A204.1 (cell line): ENCODE results near the gene DOCK9.

ENCODE experiments used
- FAIRE-seq: peaks from 2 replicates; lab custom pipeline; 2012; peaks lifted over from hg19 to GRCh38; lab: Jason Lieb, UNC

The DOCK9 gene

GRCh38 chr13:98997738-98998641 is 20.1 kb upstream of the DOCK9 start:
- FAIRE-seq, result no peak

GRCh38 chr13:98997011-98997730 is 19.3 kb upstream of the DOCK9 start:
- no peak for FAIRE-seq

- FAIRE-seq, result no peak
Observed at GRCh38 chr13:98996046-98996445, 18.2 kb upstream of the DOCK9 start.

- no peak for FAIRE-seq
Observed at GRCh38 chr13:98994896-98995295, 17.0 kb upstream of the DOCK9 start.

GRCh38 chr13:98994080-98994479 is 16.2 kb upstream of the DOCK9 start:
- no peak for FAIRE-seq

GRCh38 chr13:98992355-98992754 is 14.5 kb upstream of the DOCK9 start:
- FAIRE-seq, result no peak

GRCh38 chr13:98990701-98991100 is 12.8 kb upstream of the DOCK9 start:
- FAIRE-seq, result no peak

GRCh38 chr13:98989469-98990235 is 11.8 kb upstream of the DOCK9 start:
- no peak for FAIRE-seq

GRCh38 chr13:98988780-98989179 is 10.9 kb upstream of the DOCK9 start:
- FAIRE-seq, result no peak

- FAIRE-seq, result no peak
Observed at GRCh38 chr13:98988277-98988676, 10.4 kb upstream of the DOCK9 start.

- FAIRE-seq, result no peak
Observed at GRCh38 chr13:98987275-98987674, 9.4 kb upstream of the DOCK9 start.

- FAIRE-seq, result no peak
Observed at GRCh38 chr13:98986226-98986846, 8.5 kb upstream of the DOCK9 start.

- FAIRE-seq, result no peak
Observed at GRCh38 chr13:98985591-98985990, 7.7 kb upstream of the DOCK9 start.

- no peak for FAIRE-seq
Observed at GRCh38 chr13:98984983-98985382, 7.1 kb upstream of the DOCK9 start.

- no peak for FAIRE-seq
Observed at GRCh38 chr13:98984118-98984517, 6.3 kb upstream of the DOCK9 start.

- no peak for FAIRE-seq
Observed at GRCh38 chr13:98983182-98983581, 5.3 kb upstream of the DOCK9 start.

- FAIRE-seq, result no peak
Observed at GRCh38 chr13:98981369-98982080, 3.7 kb upstream of the DOCK9 start.

GRCh38 chr13:98979012-98979660 is 1.3 kb upstream of the DOCK9 start:
- no peak for FAIRE-seq

- FAIRE-seq, result no peak
Observed at GRCh38 chr13:98978280-98978679, 416 bp upstream of the DOCK9 start.

GRCh38 chr13:98976941-98977340 is 923 bp downstream of the DOCK9 start:
- no peak for FAIRE-seq

GRCh38 chr13:98976338-98976737 is 1.5 kb downstream of the DOCK9 start:
- FAIRE-seq, result no peak
